H9 (cell line): ENCODE measurements around the gene DCAF4L1. TPM values are rescaled to one million over a fixed set of nuclear protein-coding genes. Genes with fewer than 3 reads are reported as not detected.

Source experiments
- DNase-seq: peaks from one replicate; pipeline ENCODE4 v3.0.0-alpha.2; 2017
- H2AFZ ChIP-seq: one replicate; pipeline ENCODE4 v1.6.1; 2013; ENCODE audit warnings: mild to moderate bottlenecking, low read length, control low read depth, moderate library complexity
- H2AK5ac ChIP-seq: 2 replicates; pipeline ENCODE4 v1.6.1; 2013; ENCODE audit warnings: low read length, control low read depth, mixed read lengths; ENCODE audit not compliant: insufficient read length
- H2BK120ac ChIP-seq: one replicate; pipeline ENCODE4 v1.6.1; 2013; ENCODE audit warnings: low read depth, mild to moderate bottlenecking, low read length, control low read depth, inconsistent platforms; ENCODE audit not compliant: poor library complexity, severe bottlenecking
- H2BK12ac ChIP-seq: 2 replicates; pipeline ENCODE4 v1.6.1; 2013; ENCODE audit warnings: low read length, control low read depth, mixed read lengths, low read depth; ENCODE audit not compliant: insufficient read length
- H2BK15ac ChIP-seq: 2 replicates; pipeline ENCODE4 v1.6.1; 2013; ENCODE audit warnings: low read depth, low read length, control low read depth
- H2BK20ac ChIP-seq: one replicate; pipeline ENCODE4 v1.6.1; 2013; ENCODE audit warnings: low read depth, mild to moderate bottlenecking, low read length, control low read depth, inconsistent platforms; ENCODE audit not compliant: poor library complexity, severe bottlenecking
- H2BK5ac ChIP-seq: 2 replicates; pipeline ENCODE4 v1.6.1; 2013; ENCODE audit warnings: low read length, control low read depth, mixed read lengths; ENCODE audit not compliant: insufficient read length
- H3K14ac ChIP-seq: 2 replicates; pipeline ENCODE4 v1.6.1; 2013; ENCODE audit warnings: low read length, control low read depth; ENCODE audit not compliant: insufficient read depth
- H3K18ac ChIP-seq: 2 replicates; pipeline ENCODE4 v1.6.1; 2013; ENCODE audit warnings: low read depth, mild to moderate bottlenecking, mixed read lengths, low read length, control low read depth; ENCODE audit not compliant: insufficient read length
- H3K23ac ChIP-seq: 2 replicates; pipeline ENCODE4 v1.6.1; 2013; ENCODE audit warnings: low read length, control low read depth, mixed read lengths, low read depth; ENCODE audit not compliant: insufficient read length
- H3K23me2 ChIP-seq: 2 replicates; pipeline ENCODE4 v1.6.1; 2013; ENCODE audit warnings: low read depth, mild to moderate bottlenecking, mixed read lengths, low read length, control low read depth; ENCODE audit not compliant: insufficient read length, poor library complexity, severe bottlenecking
- H3K27ac ChIP-seq: 2 replicates; pipeline ENCODE4 v1.5.1; 2013; ENCODE audit warnings: low read length, control low read depth, mixed read lengths, low read depth; ENCODE audit not compliant: insufficient read length
- H3K27me3 ChIP-seq: 2 replicates; pipeline ENCODE4 v1.6.1; 2013; ENCODE audit warnings: low read length, control low read depth, inconsistent platforms; ENCODE audit not compliant: insufficient read depth
- H3K4ac ChIP-seq: 2 replicates; pipeline ENCODE4 v1.6.1; 2013; ENCODE audit warnings: low read depth, mild to moderate bottlenecking, control low read depth, inconsistent platforms, low read length, moderate library complexity
- H3K4me1 ChIP-seq: 2 replicates; pipeline ENCODE4 v1.6.1; 2013; ENCODE audit warnings: low read length, control low read depth, inconsistent platforms; ENCODE audit not compliant: insufficient read depth
- H3K4me2 ChIP-seq: 2 replicates; pipeline ENCODE4 v1.6.1; 2013; ENCODE audit warnings: low read length, control low read depth, mixed read lengths; ENCODE audit not compliant: insufficient read length, insufficient read depth
- H3K56ac ChIP-seq: 2 replicates; pipeline ENCODE4 v1.6.1; 2013; ENCODE audit warnings: low read depth, mild to moderate bottlenecking, mixed read lengths, low read length, control low read depth; ENCODE audit not compliant: insufficient read length
- H3K79me1 ChIP-seq: 2 replicates; pipeline ENCODE4 v1.6.1; 2013; ENCODE audit warnings: low read depth, mild to moderate bottlenecking, moderate library complexity, low read length, control low read depth, inconsistent platforms; ENCODE audit not compliant: insufficient read depth, poor library complexity, severe bottlenecking
- H3K79me2 ChIP-seq: 2 replicates; pipeline ENCODE4 v1.6.1; 2013; ENCODE audit warnings: low read length, control low read depth, inconsistent platforms; ENCODE audit not compliant: insufficient read depth
- H3K9ac ChIP-seq: 2 replicates; pipeline ENCODE4 v1.6.1; 2013; ENCODE audit warnings: low read length, control low read depth, mixed read lengths; ENCODE audit not compliant: insufficient read length; ENCODE audit errors: extremely low read depth
- H3K9me3 ChIP-seq: one replicate; pipeline ENCODE4 v1.6.1; 2013; ENCODE audit warnings: low read depth, low read length, inconsistent platforms; ENCODE audit not compliant: control insufficient read depth
- H3T11ph ChIP-seq: one replicate; pipeline ENCODE4 v1.6.1; 2013; ENCODE audit warnings: mild to moderate bottlenecking, low read length, control low read depth, inconsistent platforms
- H4K20me1 ChIP-seq: one replicate; pipeline ENCODE4 v1.6.1; 2013; ENCODE audit not compliant: control insufficient read depth, insufficient read length, insufficient read depth
- H4K5ac ChIP-seq: 2 replicates; pipeline ENCODE4 v1.6.1; 2013; ENCODE audit warnings: low read depth, mild to moderate bottlenecking, mixed read lengths, low read length, control low read depth; ENCODE audit not compliant: insufficient read length
- H4K8ac ChIP-seq: replicated peaks from 2 replicates; pipeline ENCODE4 v1.6.1; 2013; ENCODE audit warnings: low read length, control low read depth, mixed read lengths, low read depth; ENCODE audit not compliant: insufficient read length
- H4K91ac ChIP-seq: 2 replicates; pipeline ENCODE4 v1.6.1; 2013; ENCODE audit warnings: low read depth, mild to moderate bottlenecking, moderate library complexity, mixed read lengths, low read length, control low read depth; ENCODE audit not compliant: insufficient read length
- H3K27ac Mint-ChIP-seq, 3 experiments: 2 replicates in 2 of 3; 3 replicates in 1 of 3; pipeline ENCODE4 v1.8.0; 2020 to 2021; ENCODE audit warnings: mixed read lengths in 3 of 3, mild to moderate bottlenecking in 1 of 3, moderate library complexity in 1 of 3
- H3K27me3 Mint-ChIP-seq: 2 replicates; pipeline ENCODE4 v1.8.0; 2021; ENCODE audit warnings: low read depth, mild to moderate bottlenecking, moderate library complexity, mixed read lengths
- H3K36me3 Mint-ChIP-seq, 3 experiments: 2 replicates in 2 of 3; 3 replicates in 1 of 3; pipeline ENCODE4 v1.8.0; 2020 to 2021; ENCODE audit warnings: low read depth in 3 of 3, mixed read lengths in 3 of 3; ENCODE audit not compliant: insufficient read depth in 1 of 3
- H3K4me1 Mint-ChIP-seq, 2 experiments: 2 replicates each; pipeline ENCODE4 v1.8.0; 2020; ENCODE audit warnings: mixed read lengths in 2 of 2
- H3K4me3 Mint-ChIP-seq, 2 experiments: 2 replicates in 1 of 2; 3 replicates in 1 of 2; pipeline ENCODE4 v1.8.0; 2020 to 2021; ENCODE audit warnings: mild to moderate bottlenecking in 2 of 2, mixed read lengths in 2 of 2, moderate library complexity in 1 of 2
- H3K9me3 Mint-ChIP-seq, 2 experiments: 2 replicates in 1 of 2; 3 replicates in 1 of 2; pipeline ENCODE4 v1.8.0; 2020; ENCODE audit warnings: mild to moderate bottlenecking in 2 of 2, mixed read lengths in 2 of 2, moderate library complexity in 1 of 2
- CTCF ChIP-seq: fragments of 200-600 bp; sonication (generic); conservative IDR thresholded peaks from 3 replicates; pipeline ENCODE4 v1.8.0; 2021; ENCODE audit warnings: antibody characterized with exemption, mild to moderate bottlenecking
- WGBS: extraction: QIAGEN DNeasy Blood & Tissue Kit; methylation state at CpG from one replicate; pipeline ENCODE4 v1.1.7; 2013; ENCODE audit warnings: missing lambda C conversion rate, low lambda C conversion rate, mixed read lengths; ENCODE audit not compliant: insufficient read length; ENCODE audit errors: extremely low coverage; 5-methylcytosine and 5-hydroxymethylcytosine counted together
- total RNA-seq: library from RNA; stranded (reverse); gene quantifications from 2 replicates; pipeline ENCODE4 v1.2.1, GENCODE V29; 2021

The DCAF4L1 gene
- total RNA-seq, 1 experiment from 2014 or later = 0.07 TPM

- Histone ChIP-seq H3K27me3 (no peaks in the 10 kb centered on the region), H4K5ac (no peak overlapping the region), H4K20me1 (no peaks in the 10 kb centered on the region), H3K4ac (no peak overlapping the region), H3K79me2 (no peaks in the 10 kb centered on the region), H2BK15ac (no peak overlapping the region), H2AFZ (no peak overlapping the region), H4K91ac (no peak overlapping the region), H3K9ac (no peak overlapping the region), H2BK20ac (no peak overlapping the region), H2BK12ac (no peak overlapping the region), H3K79me1 (peaks cover 2% of the 10 kb centered on the region), H4K8ac (no peak overlapping the region), H3K14ac (no peak overlapping the region), H3K9me3 (no peaks in the 10 kb centered on the region), H3K56ac (no peak overlapping the region), H3K4me1 (no peaks in the 10 kb centered on the region), H3K18ac (no peak overlapping the region), H3K27ac (no peak overlapping the region), H2AK5ac (no peak overlapping the region), H3K23ac (no peak overlapping the region), H2BK120ac (no peak overlapping the region), H3K4me2 (no peak overlapping the region), H3T11ph (no peak overlapping the region), H3K23me2 (no peaks in the 10 kb centered on the region), H2BK5ac (no peak overlapping the region)
- Mint-ChIP-seq H3K9me3 (no peaks in the 10 kb centered on the region), H3K27ac (peak overlapping the region in 1 of 3 experiments; percentile 1; a peak in 1 of 7 replicates), H3K36me3 (peaks cover 1 to 27% (median 15%) of the 10 kb centered on the region in 3 experiments; a peak in 5 of 7 replicates), H3K27me3 (no peaks in the 10 kb centered on the region), H3K4me3 (no peak overlapping the region), H3K4me1 (no peaks in the 10 kb centered on the region)
- no peak for TF ChIP-seq CTCF
- no CpG with 5 or more reads among the region's 3 CpGs for WGBS
- DNase-seq = no peak
These were observed 26.6 kb downstream of the DCAF4L1 start for GRCh38 chr4:42008011-42008786.
